Suprapubic skin (tissue), 4 donors: ENCODE data around the gene CES1. TPM values are rescaled to one million over a fixed set of nuclear protein-coding genes. Genes with fewer than 3 reads are reported as not detected.

ENCODE experiments used
- DNase-seq, 2 donors: peaks; one replicate each; pipeline ENCODE4 v3.0.0-alpha.2; 2019; ENCODE audit warnings: low spot score in 2 of 2
- H3K27ac ChIP-seq: fragments of 200-600 bp; sonication (generic); one replicate; pipeline ENCODE4 v1.5.1; 2019
- H3K27me3 ChIP-seq: fragments of 200-600 bp; sonication (generic); one replicate; pipeline ENCODE4 v1.5.1; 2019
- H3K36me3 ChIP-seq: fragments of 200-600 bp; sonication (generic); one replicate; pipeline ENCODE4 v1.5.1; 2019
- H3K4me1 ChIP-seq: fragments of 200-600 bp; sonication (generic); one replicate; pipeline ENCODE4 v1.5.1; 2019
- H3K4me3 ChIP-seq: fragments of 200-600 bp; sonication (generic); one replicate; pipeline ENCODE4 v1.5.1; 2019; ENCODE audit warnings: mild to moderate bottlenecking
- H3K9me3 ChIP-seq: fragments of 200-600 bp; sonication (generic); one replicate; pipeline ENCODE4 v1.5.1; 2019
- EP300 ChIP-seq: sonication (generic); formaldehyde crosslinking; IDR thresholded peaks from one replicate; pipeline ENCODE4 v1.6.1; 2017; ENCODE audit warnings: antibody characterized with exemption
- POLR2A ChIP-seq, 2 donors: fragments of 450-650 bp; IDR thresholded peaks; one replicate each; pipeline ENCODE4 v1.6.1; 2017; ENCODE audit warnings: antibody characterized with exemption in 2 of 2, mild to moderate bottlenecking in 2 of 2, moderate library complexity in 2 of 2
- POLR2AphosphoS5 ChIP-seq, 3 donors: sonication (generic); formaldehyde crosslinking; IDR thresholded peaks; one replicate each; pipeline ENCODE4 v1.6.1; 2017; ENCODE audit warnings: antibody characterized with exemption in 3 of 3
- WGBS: methylation state at CpG from one replicate; pipeline ENCODE4 v1.1.5; 2018; 5-methylcytosine and 5-hydroxymethylcytosine counted together
- total RNA-seq, 4 donors: library from RNA; depleted of rRNA; stranded (reverse); fragments of >200 nt; gene quantifications; one replicate each; pipeline ENCODE4 v1.1.0, GENCODE V29; 2016
- TF ChIP-seq, protein P1 (sequence below), 2 donors: fragments of 200-600 bp in 1 of 2; fragments of 450-650 bp in 1 of 2; sonication (generic) in 1 of 2; IDR thresholded peaks; one replicate each; pipeline ENCODE4 v1.5.1; 2016 to 2019; ENCODE audit warnings: antibody characterized with exemption in 2 of 2, mild to moderate bottlenecking in 1 of 2, moderate library complexity in 1 of 2

Gene CES1
- total RNA-seq, 4 donors from 2014 or later, result 3.0 to 6.0 (median 3.5) TPM

DNA sequence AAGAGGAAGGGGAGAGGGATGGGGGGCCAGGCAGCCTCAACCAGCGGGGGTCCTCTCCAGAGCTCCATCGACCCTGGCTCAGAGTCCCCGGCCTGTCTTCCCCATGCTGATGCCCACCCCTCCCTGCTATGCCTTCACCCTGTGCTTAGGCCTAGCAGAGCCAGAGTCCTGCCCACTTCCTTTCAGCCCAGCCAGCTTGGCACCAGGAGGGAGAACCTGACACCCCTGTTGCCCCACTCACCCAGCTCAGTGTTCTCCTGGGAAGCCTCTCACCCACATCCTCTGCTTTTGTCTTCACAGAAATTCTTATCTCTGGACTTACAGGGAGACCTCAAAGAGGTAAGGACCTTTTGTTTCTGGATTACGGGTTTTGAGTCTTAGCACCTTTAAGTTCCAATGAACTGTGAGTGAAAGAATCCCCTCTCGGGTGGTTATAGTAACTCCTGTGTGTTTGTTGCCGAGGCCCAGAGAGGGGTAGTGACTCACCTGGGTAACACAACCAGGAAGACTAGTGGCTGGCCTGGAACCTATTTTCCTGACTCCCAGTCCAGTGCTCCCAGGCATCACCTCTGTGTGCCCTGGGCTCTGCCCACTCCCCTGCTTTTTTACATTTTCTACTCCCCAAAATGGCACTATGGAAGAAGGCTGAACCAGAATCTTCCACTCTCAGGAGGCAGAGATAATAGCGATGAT is 53.3 kb downstream of the CES1 start:
- Histone ChIP-seq H3K9me3 (no peaks in the 10 kb centered on the region), H3K4me1 (no peaks in the 10 kb centered on the region), H3K27me3 (peaks cover 3% of the 10 kb centered on the region), H3K27ac (no peak overlapping the region), H3K4me3 (no peak overlapping the region), H3K36me3 (no peaks in the 10 kb centered on the region)
- no peak for DNase-seq
- TF ChIP-seq POLR2A (IDR thresholded peaks at IDR 0.05), result no peak
- TF ChIP-seq, protein P1, sequence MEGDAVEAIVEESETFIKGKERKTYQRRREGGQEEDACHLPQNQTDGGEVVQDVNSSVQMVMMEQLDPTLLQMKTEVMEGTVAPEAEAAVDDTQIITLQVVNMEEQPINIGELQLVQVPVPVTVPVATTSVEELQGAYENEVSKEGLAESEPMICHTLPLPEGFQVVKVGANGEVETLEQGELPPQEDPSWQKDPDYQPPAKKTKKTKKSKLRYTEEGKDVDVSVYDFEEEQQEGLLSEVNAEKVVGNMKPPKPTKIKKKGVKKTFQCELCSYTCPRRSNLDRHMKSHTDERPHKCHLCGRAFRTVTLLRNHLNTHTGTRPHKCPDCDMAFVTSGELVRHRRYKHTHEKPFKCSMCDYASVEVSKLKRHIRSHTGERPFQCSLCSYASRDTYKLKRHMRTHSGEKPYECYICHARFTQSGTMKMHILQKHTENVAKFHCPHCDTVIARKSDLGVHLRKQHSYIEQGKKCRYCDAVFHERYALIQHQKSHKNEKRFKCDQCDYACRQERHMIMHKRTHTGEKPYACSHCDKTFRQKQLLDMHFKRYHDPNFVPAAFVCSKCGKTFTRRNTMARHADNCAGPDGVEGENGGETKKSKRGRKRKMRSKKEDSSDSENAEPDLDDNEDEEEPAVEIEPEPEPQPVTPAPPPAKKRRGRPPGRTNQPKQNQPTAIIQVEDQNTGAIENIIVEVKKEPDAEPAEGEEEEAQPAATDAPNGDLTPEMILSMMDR (IDR thresholded peaks at IDR 0.05), result no peak
- no peak for TF ChIP-seq EP300
- TF ChIP-seq POLR2AphosphoS5 (IDR thresholded peaks at IDR 0.05), result no peak
- WGBS, result 92% methylated on average over 7 of the region's 7 CpGs

DNA sequence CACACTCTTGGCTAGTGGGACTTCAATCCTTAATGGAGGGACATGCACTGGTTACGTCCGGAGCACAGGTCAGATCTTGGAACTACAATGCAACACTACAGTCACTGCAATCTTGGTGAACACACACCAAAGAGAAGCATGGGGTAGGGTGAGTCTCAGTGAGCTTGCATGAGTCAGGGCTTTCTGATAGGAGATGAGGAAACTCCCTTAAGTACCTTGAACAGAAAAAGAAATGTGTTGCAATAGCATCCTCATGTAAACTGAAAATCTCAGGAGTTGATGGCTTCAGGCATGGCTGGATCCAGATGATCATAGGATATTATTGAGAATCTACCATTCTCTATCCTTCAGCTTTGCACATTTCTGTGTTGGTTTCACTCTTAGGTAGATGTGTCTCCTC is 54.1 kb downstream of the CES1 start:
- TF ChIP-seq EP300 (no peak), POLR2A (IDR thresholded peaks at IDR 0.05) (no peak), POLR2AphosphoS5 (IDR thresholded peaks at IDR 0.05) (no peak)
- TF ChIP-seq, protein P1 (IDR thresholded peaks at IDR 0.05), result no peak
- Histone ChIP-seq H3K36me3 (no peaks in the 10 kb centered on the region), H3K4me1 (no peaks in the 10 kb centered on the region), H3K4me3 (no peak overlapping the region), H3K27ac (no peak overlapping the region), H3K27me3 (peaks cover 3% of the 10 kb centered on the region), H3K9me3 (no peaks in the 10 kb centered on the region)
- DNase-seq, result no peak
- WGBS, result 100% methylated on average over 2 of the region's 2 CpGs

DNA sequence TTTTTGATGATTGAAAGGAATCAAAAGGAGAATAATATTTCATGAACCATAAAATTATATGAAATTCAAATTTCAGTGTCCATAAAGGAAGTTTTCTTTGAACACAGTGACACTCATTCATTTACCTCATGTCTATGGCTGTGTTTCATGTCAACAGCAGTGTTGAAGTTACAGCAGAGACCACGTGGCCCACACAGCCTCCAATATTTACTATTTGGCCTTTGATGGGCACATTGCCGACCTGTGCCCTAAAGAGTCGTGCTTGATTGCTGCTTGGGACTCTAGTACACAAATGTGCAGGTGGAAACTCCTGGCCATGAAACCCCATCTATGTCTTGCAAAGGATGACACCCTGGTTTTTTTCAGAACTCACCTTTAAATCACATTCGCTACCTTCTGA is 57.0 kb downstream of the CES1 start:
- Histone ChIP-seq H3K36me3 (no peaks in the 10 kb centered on the region), H3K4me3 (no peak overlapping the region), H3K27me3 (no peaks in the 10 kb centered on the region), H3K9me3 (no peaks in the 10 kb centered on the region), H3K27ac (no peak overlapping the region), H3K4me1 (no peaks in the 10 kb centered on the region)
- DNase-seq, result no peak
- TF ChIP-seq, protein P1 (IDR thresholded peaks at IDR 0.05), result no peak
- TF ChIP-seq POLR2AphosphoS5 (IDR thresholded peaks at IDR 0.05), result no peak
- no peak for TF ChIP-seq EP300
- no peak for TF ChIP-seq POLR2A (IDR thresholded peaks at IDR 0.05)
- WGBS, result 78% methylated on average over 3 of the region's 4 CpGs

DNA sequence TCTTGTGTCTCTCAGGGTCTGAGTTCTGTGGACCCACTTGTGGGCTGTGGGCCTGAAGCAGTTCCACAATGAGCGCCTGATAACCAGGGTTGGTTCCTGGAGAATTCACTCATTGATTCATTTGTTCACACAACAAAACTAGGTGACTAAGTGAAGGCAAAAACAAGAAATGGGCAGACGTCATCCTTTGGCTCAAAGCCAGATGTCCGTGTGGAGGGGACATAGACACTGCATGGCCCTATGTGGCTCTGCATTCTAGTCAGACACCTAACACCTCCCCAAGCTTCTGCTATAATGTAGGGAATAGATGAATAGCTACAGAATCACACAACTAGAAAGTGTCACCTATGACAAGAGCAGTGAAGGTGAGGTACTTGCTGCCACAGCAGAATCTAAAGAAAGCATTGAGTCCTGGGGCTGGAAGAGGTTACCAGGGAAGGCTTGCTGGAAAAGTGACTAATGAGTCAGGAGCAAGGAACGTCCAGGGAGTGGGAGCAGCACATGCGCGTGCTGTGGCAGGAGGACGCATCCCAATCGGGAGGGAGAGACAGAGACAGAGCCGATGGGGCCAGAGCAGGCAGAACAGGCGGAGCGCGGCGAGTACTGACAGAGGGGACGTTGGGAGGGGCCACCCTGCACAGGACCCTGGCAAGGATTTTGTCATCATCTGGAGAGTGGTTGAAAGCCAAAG is 58.9 kb downstream of the CES1 start:
- H3K4me3 ChIP-seq, result no peak overlapping the region
- no peaks in the 10 kb centered on the region for H3K9me3 ChIP-seq
- WGBS, result 46% methylated on average over 13 of the region's 14 CpGs
- DNase-seq, result no peak
- H3K36me3 ChIP-seq, result no peaks in the 10 kb centered on the region
- H3K4me1 ChIP-seq, result no peaks in the 10 kb centered on the region
- no peaks in the 10 kb centered on the region for H3K27me3 ChIP-seq
- no peak overlapping the region for H3K27ac ChIP-seq
- TF ChIP-seq EP300 (no peak), POLR2AphosphoS5 (IDR thresholded peaks at IDR 0.05) (no peak), POLR2A (IDR thresholded peaks at IDR 0.05) (no peak)
- TF ChIP-seq, protein P1 (IDR thresholded peaks at IDR 0.05), result no peak

DNA sequence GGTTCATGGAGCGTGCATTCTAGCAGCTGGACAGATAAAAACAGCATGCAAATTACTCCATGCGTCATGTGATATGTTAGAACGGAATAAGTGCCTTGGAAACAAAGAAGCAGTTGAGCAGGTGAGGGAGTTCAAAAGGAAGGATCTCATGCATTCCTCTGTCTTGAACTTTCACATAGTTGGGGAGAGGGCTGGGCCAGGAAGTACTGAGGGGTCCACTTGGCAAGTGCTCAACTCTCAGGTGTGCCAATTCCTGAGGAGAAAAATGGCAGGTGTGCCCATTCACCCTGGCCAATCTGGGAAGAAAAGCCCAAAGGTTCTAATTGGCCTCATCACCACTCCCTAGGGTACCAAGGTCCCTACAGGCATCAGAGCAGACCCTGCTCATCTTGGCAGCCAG is 67.7 kb downstream of the CES1 start:
- H3K27me3 ChIP-seq, result peaks cover 17% of the 10 kb centered on the region
- DNase-seq, result no peak
- no peaks in the 10 kb centered on the region for H3K36me3 ChIP-seq
- WGBS, result 59% methylated on average over 3 of the region's 3 CpGs
- no peak for TF ChIP-seq EP300
- no peak for TF ChIP-seq POLR2AphosphoS5 (IDR thresholded peaks at IDR 0.05)
- TF ChIP-seq POLR2A (IDR thresholded peaks at IDR 0.05), result no peak
- TF ChIP-seq, protein P1 (IDR thresholded peaks at IDR 0.05), result no peak
- no peak overlapping the region for H3K4me3 ChIP-seq
- H3K27ac ChIP-seq, result no peak overlapping the region
- H3K9me3 ChIP-seq, result no peaks in the 10 kb centered on the region
- no peaks in the 10 kb centered on the region for H3K4me1 ChIP-seq
